Natural killer cell treated with Interleukin-12 subunit alpha and Interleukin-12 subunit beta and Interleukin-15 and Interleukin-18, amount 100 ng/mL, for 72 hours (primary cell): ENCODE data around the gene WDR43. TPM values are rescaled to one million over a fixed set of nuclear protein-coding genes. Genes with fewer than 3 reads are reported as not detected.

ENCODE experiments used
- ATAC-seq, 2 donors: fragments of 150-1000 bp; cut with Tn5 transposase in 1 of 2; sonication (Bioruptor Pico), chemical (Tn5 transposase) in 1 of 2; 2 replicates each; pipeline ENCODE4 v1.10.0; 2021
- DNase-seq: peaks from one replicate; pipeline ENCODE4 v3.0.0; 2022; ENCODE audit warnings: low spot score
- H3K27ac Mint-ChIP-seq, 2 donors: 1 replicate in 1 of 2; 2 replicates in 1 of 2; pipeline ENCODE4 v1.8.0; 2022; ENCODE audit warnings: mixed read lengths in 2 of 2, mild to moderate bottlenecking in 1 of 2, moderate library complexity in 1 of 2
- H3K27me3 Mint-ChIP-seq, 2 donors: 1 replicate in 1 of 2; 2 replicates in 1 of 2; pipeline ENCODE4 v1.8.0; 2022; ENCODE audit warnings: mixed read lengths in 2 of 2
- H3K36me3 Mint-ChIP-seq: one replicate; pipeline ENCODE4 v1.8.0; 2022; ENCODE audit warnings: mixed read lengths
- H3K4me1 Mint-ChIP-seq, 2 donors: 1 replicate in 1 of 2; 2 replicates in 1 of 2; pipeline ENCODE4 v1.8.0; 2022; ENCODE audit warnings: low read depth in 2 of 2, mixed read lengths in 2 of 2, mild to moderate bottlenecking in 1 of 2
- H3K4me3 Mint-ChIP-seq: one replicate; pipeline ENCODE4 v1.8.0; 2022; ENCODE audit warnings: mixed read lengths
- H3K9me3 Mint-ChIP-seq: 2 replicates; pipeline ENCODE4 v1.8.0; 2022; ENCODE audit warnings: mixed read lengths
- total RNA-seq, 2 donors: library from RNA; stranded (reverse); gene quantifications; one replicate each; pipeline ENCODE4 v1.2.3, GENCODE V29; 2022

WDR43 gene
- total RNA-seq, 2 donors from 2014 or later = 85.8 to 143 TPM

DNA sequence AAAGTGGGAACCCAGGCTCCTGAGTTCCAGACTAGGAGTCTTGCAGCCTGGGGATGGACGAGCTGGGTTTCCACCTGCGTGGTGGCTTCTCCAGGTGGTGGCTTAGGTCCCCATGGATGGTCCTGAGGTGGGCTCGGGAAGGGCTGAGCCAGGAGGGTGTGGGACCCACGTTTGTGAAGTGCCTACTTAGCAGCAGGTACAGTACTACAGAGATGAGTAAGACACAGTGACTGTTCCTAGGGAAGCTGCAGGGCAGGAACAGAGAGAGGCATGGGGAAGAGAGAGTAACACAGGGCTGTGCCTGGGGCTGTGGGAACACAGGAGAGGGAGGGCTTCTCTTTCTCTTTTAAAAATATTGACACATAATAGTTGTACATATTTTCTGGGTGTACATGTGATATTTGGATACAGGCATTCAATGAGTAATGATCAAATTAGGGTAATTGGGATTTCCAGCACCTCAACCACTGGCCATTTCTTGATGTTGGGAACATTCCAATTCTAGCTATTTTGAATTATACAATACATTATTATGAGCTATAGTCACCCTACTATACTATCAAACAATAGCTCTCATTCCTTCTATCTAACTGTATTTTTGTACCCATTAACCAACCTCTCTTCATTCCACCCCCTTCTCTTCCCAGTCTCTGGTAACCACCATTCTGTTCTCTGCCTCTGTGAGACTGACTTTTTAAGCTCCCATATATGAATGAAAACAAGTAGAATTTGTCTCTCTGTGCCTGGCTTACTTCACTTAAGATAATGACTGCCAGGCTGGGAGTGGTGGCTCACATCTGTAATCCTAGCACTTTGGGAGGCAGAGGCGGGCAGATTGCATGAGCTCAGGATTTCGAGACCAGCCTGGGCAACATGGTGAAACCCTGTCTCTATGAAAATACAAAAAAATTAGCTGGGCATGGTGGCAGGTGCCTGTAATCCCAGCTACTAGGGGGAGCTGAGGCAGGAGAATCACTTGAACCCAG, 101.6 kb downstream of the WDR43 start:
- Mint-ChIP-seq H3K36me3 (no peaks in the 10 kb centered on the region), H3K9me3 (no peaks in the 10 kb centered on the region), H3K27ac (peak overlapping the region in 1 of 2 donors; percentile 15), H3K27me3 (no peaks in the 10 kb centered on the region), H3K4me3 (no peak overlapping the region), H3K4me1 (peaks cover 16 to 19% of the 10 kb centered on the region in 2 donors)
- no peak for ATAC-seq
- no peak for DNase-seq

DNA sequence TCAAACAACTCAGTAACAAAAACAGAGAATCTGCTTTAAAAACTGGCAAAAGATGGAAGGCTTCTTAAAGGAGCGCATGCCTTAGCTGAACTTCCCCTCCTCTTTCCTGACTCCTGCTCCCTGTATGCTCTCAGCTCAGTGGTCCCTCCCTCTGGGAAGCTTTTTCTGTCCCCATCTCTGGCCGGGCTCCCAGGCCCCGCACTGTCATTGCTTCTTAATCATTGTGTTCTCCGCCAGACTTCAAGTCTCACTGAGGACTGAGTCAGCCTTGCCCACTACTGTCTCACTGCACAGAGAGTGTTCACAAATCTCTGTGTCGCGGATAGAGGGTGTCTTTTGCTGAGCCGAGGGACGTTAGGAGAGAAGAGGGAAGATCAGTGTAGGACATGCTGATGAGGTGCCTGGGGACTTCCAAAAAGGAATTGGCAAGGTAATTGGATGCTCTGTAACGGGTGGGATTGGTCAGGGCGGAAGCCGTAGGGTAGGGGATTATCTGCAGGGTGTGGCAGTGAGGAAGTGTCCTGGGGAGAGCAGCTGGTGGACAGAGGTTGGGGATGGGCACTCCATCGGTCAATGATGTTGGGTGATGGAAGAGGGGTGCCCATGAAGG, 102.9 kb downstream of the WDR43 start:
- no peaks in the 10 kb centered on the region for H3K9me3 Mint-ChIP-seq
- no peak overlapping the region for H3K4me3 Mint-ChIP-seq
- no peak for ATAC-seq
- no peak for DNase-seq
- no peaks in the 10 kb centered on the region for H3K36me3 Mint-ChIP-seq
- H3K27ac Mint-ChIP-seq = peak overlapping the region in 1 of 2 donors; percentile 4
- no peaks in the 10 kb centered on the region for H3K27me3 Mint-ChIP-seq
- peaks cover 22 to 25% of the 10 kb centered on the region in 2 donors for H3K4me1 Mint-ChIP-seq

Other genes with a start within 250 kb of the WDR43 start
- 100 to 1,000 TPM; 188 to 299 TPM for gene PPP1CB, start 142.8 kb upstream of the WDR43 start, total RNA-seq
- gene SPDYA, start 83.8 kb upstream of the WDR43 start, total RNA-seq = 1 to 10 TPM; 2.6 to 4.5 TPM
- gene TRMT61B, start 24.4 kb upstream of the WDR43 start, total RNA-seq = 10 to 100 TPM; 15.7 to 22.3 TPM
- gene TOGARAM2, start 86.6 kb downstream of the WDR43 start, total RNA-seq = 1 to 10 TPM; 6.8 to 7.7 TPM
- not detected for gene PCARE, start 179.9 kb downstream of the WDR43 start, total RNA-seq
- gene CLIP4, start 220.7 kb downstream of the WDR43 start, total RNA-seq = 10 to 100 TPM; 24.4 to 40.6 TPM